DOHH2 (cell line): ENCODE results near the gene IDH3B.

ENCODE experiments used
- CTCF ChIP-seq: fragments of 200-600 bp; sonication (generic); IDR thresholded peaks from one replicate; pipeline ENCODE4 v1.5.1; 2014; ENCODE audit warnings: antibody characterized with exemption, mild to moderate bottlenecking, low read depth, low read length; ENCODE audit not compliant: poor library complexity, severe bottlenecking
- EZH2phosphoT487 ChIP-seq: fragments of 200-600 bp; sonication (generic); IDR thresholded peaks from 2 replicates; pipeline ENCODE4 v1.6.1; 2017; ENCODE audit warnings: borderline replicate concordance, mild to moderate bottlenecking, antibody characterized with exemption, low read length, moderate library complexity, mixed read lengths

DNA sequence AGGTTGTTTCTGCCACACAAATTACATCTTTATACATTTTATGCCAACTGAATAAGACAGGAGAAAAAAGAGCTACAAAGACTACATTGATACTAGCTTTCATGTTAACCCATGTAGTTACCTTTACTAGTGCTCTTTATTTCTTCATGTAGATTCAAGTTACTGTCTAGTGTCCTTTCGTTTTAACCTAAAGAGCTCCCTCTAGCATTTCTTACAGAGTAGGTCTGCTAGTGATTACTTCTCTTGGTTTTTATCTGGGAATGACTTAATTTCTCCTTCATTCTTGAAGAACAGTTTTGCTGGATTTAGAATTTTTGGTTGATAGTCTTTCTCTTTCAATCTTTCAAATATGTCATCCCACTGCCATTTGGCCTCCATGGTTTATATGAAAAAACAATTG is 32.8 kb downstream of the IDH3B start:
- TF ChIP-seq CTCF (peak; percentile 17), EZH2phosphoT487 (no peak)
